ENCODE results near the gene ATMIN.

DNA sequence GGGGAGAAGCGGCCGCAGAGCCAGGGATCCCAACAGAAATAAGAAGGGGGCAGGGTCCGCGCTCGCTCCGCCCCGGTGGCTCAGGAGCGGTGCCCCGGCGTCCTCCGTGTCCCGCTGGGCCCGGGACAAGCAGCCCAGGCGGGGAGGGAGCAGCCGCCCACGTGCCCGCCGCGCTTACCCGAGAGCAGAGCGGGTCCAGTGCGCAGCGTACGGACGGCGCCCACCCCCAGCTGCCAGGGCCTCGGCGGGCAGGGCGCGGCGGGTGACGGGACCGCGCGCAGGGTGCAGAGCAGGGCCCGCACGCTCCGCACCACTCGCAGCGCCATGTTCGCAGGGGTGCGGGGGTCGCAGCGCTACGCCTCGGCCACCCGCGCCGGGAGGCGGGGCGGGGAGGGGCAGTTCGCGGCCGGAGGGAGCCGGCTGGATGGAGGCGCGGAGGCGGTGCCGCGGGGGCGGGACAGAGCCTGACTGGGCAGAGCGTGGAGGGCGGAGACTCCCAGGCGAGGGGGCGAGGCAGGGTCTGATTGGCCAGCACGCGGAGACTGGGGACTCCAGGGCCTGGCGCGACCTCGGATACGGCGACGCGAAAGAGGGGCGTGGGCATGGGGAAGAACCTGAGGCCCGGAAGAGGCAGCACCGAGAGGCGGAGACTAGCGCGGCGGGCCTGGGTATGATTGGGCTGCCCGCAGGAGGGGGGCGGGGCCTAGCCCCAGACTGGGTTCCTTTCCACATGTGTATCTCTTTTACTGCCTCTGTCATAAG lies 60.5 kb downstream of the ATMIN start, which contains the start of gene GCSH:
- TF ChIP-seq, protein P1, sequence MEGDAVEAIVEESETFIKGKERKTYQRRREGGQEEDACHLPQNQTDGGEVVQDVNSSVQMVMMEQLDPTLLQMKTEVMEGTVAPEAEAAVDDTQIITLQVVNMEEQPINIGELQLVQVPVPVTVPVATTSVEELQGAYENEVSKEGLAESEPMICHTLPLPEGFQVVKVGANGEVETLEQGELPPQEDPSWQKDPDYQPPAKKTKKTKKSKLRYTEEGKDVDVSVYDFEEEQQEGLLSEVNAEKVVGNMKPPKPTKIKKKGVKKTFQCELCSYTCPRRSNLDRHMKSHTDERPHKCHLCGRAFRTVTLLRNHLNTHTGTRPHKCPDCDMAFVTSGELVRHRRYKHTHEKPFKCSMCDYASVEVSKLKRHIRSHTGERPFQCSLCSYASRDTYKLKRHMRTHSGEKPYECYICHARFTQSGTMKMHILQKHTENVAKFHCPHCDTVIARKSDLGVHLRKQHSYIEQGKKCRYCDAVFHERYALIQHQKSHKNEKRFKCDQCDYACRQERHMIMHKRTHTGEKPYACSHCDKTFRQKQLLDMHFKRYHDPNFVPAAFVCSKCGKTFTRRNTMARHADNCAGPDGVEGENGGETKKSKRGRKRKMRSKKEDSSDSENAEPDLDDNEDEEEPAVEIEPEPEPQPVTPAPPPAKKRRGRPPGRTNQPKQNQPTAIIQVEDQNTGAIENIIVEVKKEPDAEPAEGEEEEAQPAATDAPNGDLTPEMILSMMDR (conservative IDR thresholded peaks at IDR 0.05), result no peak
- no peak for TF ChIP-seq EZH2 (IDR thresholded peaks at IDR 0.05; ENCODE audit: low read depth)
